Gastroesophageal sphincter (tissue), 4 donors: ENCODE measurements around the gene PLEKHM3. TPM values are rescaled to one million over a fixed set of nuclear protein-coding genes. Genes with fewer than 3 reads are reported as not detected.

Experiments
- ATAC-seq: fragments of 150-250 bp; one replicate; pipeline ENCODE4 v1.9.1; 2016; ENCODE audit warnings: mild to moderate bottlenecking, moderate library complexity
- H3K27ac ChIP-seq, 4 donors: fragments of 200-600 bp; sonication (generic) in 3 of 4; 1 replicate in 3 of 4; 2 replicates in 1 of 4; pipeline ENCODE4 v1.5.1; 2016 to 2019
- H3K27me3 ChIP-seq: fragments of 200-600 bp; sonication (generic); one replicate; pipeline ENCODE4 v1.5.1; 2019
- H3K36me3 ChIP-seq, 2 donors: fragments of 200-600 bp; sonication (generic); one replicate each; pipeline ENCODE4 v1.5.1; 2019; ENCODE audit warnings: control low read depth in 1 of 2
- H3K4me1 ChIP-seq, 3 donors: fragments of 200-600 bp; sonication (generic); 1 replicate in 2 of 3; 2 replicates in 1 of 3; pipeline ENCODE4 v1.5.1; 2016 to 2019; ENCODE audit warnings: control low read depth in 2 of 3
- H3K4me3 ChIP-seq, 2 donors: fragments of 200-600 bp; sonication (generic); one replicate each; pipeline ENCODE4 v1.5.1; 2019; ENCODE audit warnings: mild to moderate bottlenecking in 1 of 2, moderate library complexity in 1 of 2
- H3K9me3 ChIP-seq, 3 donors: fragments of 200-600 bp; sonication (generic); one replicate each; pipeline ENCODE4 v1.5.1; 2017 to 2019; ENCODE audit warnings: control low read depth in 2 of 3
- EP300 ChIP-seq: sonication (generic); formaldehyde crosslinking; IDR thresholded peaks from one replicate; pipeline ENCODE4 v1.6.1; 2017; ENCODE audit warnings: antibody characterized with exemption, mild to moderate bottlenecking
- POLR2A ChIP-seq, 2 donors: fragments of 450-650 bp; IDR thresholded peaks; one replicate each; pipeline ENCODE4 v1.6.1; 2017; ENCODE audit warnings: antibody characterized with exemption in 2 of 2, mild to moderate bottlenecking in 2 of 2, moderate library complexity in 1 of 2
- POLR2AphosphoS5 ChIP-seq: sonication (generic); formaldehyde crosslinking; IDR thresholded peaks from one replicate; pipeline ENCODE4 v1.6.1; 2017; ENCODE audit warnings: antibody characterized with exemption
- WGBS, 2 donors: methylation state at CpG; one replicate each; pipeline ENCODE4 v1.1.5; 2018; ENCODE audit warnings: low coverage in 1 of 2; 5-methylcytosine and 5-hydroxymethylcytosine counted together
- total RNA-seq, 4 donors: library from RNA; depleted of rRNA; stranded (reverse); fragments of >200 nt; gene quantifications; one replicate each; pipeline ENCODE4 v1.1.0, GENCODE V29; 2016
- TF ChIP-seq, protein P1 (sequence below), 4 experiments: fragments of 200-600 bp in 2 of 4; fragments of 450-650 bp in 2 of 4; sonication (generic) in 1 of 4; IDR thresholded peaks; one replicate each; pipeline ENCODE4 v1.5.1; 2017 to 2019; ENCODE audit warnings: antibody characterized with exemption in 4 of 4, mild to moderate bottlenecking in 2 of 4, moderate library complexity in 2 of 4

PLEKHM3 gene
- total RNA-seq, 4 donors from 2014 or later: 21.4 to 35.5 (median 29.7) TPM

- H3K4me3 ChIP-seq: no peak overlapping the region
- no peak for TF ChIP-seq POLR2A (IDR thresholded peaks at IDR 0.05)
- no peak for TF ChIP-seq EP300
- TF ChIP-seq, protein P1, sequence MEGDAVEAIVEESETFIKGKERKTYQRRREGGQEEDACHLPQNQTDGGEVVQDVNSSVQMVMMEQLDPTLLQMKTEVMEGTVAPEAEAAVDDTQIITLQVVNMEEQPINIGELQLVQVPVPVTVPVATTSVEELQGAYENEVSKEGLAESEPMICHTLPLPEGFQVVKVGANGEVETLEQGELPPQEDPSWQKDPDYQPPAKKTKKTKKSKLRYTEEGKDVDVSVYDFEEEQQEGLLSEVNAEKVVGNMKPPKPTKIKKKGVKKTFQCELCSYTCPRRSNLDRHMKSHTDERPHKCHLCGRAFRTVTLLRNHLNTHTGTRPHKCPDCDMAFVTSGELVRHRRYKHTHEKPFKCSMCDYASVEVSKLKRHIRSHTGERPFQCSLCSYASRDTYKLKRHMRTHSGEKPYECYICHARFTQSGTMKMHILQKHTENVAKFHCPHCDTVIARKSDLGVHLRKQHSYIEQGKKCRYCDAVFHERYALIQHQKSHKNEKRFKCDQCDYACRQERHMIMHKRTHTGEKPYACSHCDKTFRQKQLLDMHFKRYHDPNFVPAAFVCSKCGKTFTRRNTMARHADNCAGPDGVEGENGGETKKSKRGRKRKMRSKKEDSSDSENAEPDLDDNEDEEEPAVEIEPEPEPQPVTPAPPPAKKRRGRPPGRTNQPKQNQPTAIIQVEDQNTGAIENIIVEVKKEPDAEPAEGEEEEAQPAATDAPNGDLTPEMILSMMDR (IDR thresholded peaks at IDR 0.05): no peak
- no peak for TF ChIP-seq POLR2AphosphoS5
- WGBS, 2 donors: 51 to 52% methylated on average over 3 of the region's 3 CpGs
- no peaks in the 10 kb centered on the region for H3K9me3 ChIP-seq
- ATAC-seq: no peak
- no peaks in the 10 kb centered on the region for H3K27me3 ChIP-seq
- peaks cover 0 to 3% (median 0%) of the 10 kb centered on the region in 3 donors for H3K4me1 ChIP-seq
- H3K36me3 ChIP-seq: peaks cover 0 to 23% of the 10 kb centered on the region in 2 donors
- no peak overlapping the region for H3K27ac ChIP-seq
Observed at GRCh38 chr2:207995887-207996286, 29.4 kb downstream of the PLEKHM3 start.

DNA sequence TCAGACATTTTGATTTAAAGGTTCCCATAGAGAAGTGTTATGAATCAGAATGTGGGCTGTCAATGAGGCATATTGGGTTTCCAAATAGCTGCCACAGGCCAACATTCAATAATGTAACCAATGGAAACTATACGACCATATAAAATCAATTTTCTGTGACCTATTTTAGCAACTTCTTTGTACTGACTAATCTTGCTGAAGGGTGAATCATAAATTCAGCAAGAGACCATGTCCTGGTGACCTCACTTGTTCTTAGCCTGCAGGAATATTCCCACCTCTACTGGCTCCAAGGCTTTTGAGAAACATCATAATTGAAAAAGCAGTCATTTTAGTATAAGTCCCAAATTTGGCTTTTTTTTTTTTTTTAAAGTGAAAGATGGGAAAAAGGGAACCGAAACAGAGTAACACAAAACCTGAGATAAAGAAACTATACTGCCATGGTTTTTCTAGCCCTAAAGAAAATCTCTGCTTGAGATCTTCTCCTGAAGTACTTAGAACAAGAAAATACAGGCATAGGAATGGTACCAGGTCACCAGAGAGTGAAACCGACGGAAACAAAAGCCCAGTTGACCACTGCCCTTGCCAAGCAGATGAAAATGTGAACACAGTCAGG is 32.1 kb downstream of the PLEKHM3 start:
- Histone ChIP-seq H3K27me3 (no peaks in the 10 kb centered on the region), H3K4me1 (peaks cover 0 to 3% (median 0%) of the 10 kb centered on the region in 3 donors), H3K4me3 (no peak overlapping the region), H3K9me3 (no peaks in the 10 kb centered on the region), H3K36me3 (no peaks in the 10 kb centered on the region), H3K27ac (no peak overlapping the region)
- no peak for ATAC-seq
- TF ChIP-seq POLR2AphosphoS5 (no peak), POLR2A (IDR thresholded peaks at IDR 0.05) (no peak), EP300 (no peak)
- TF ChIP-seq, protein P1 (IDR thresholded peaks at IDR 0.05): no peak
- 82 to 83% methylated on average over 4 of the region's 4 CpGs for WGBS, 2 donors

GRCh38 chr2:207991944-207992343 is 33.4 kb downstream of the PLEKHM3 start:
- no peaks in the 10 kb centered on the region for H3K36me3 ChIP-seq
- H3K9me3 ChIP-seq: no peaks in the 10 kb centered on the region
- ATAC-seq: no peak
- H3K4me1 ChIP-seq: peaks cover 0 to 3% (median 0%) of the 10 kb centered on the region in 3 donors
- H3K27me3 ChIP-seq: no peaks in the 10 kb centered on the region
- TF ChIP-seq, protein P1 (IDR thresholded peaks at IDR 0.05): no peak
- TF ChIP-seq EP300 (no peak), POLR2A (IDR thresholded peaks at IDR 0.05) (no peak)
- no peak overlapping the region for H3K4me3 ChIP-seq
- no peak overlapping the region for H3K27ac ChIP-seq
- 83 to 100% methylated on average over 1 of the region's 1 CpG for WGBS, 2 donors

- H3K27ac ChIP-seq: no peak overlapping the region
- H3K4me1 ChIP-seq: no peaks in the 10 kb centered on the region
- TF ChIP-seq, protein P1 (IDR thresholded peaks at IDR 0.05): no peak
- no peak for TF ChIP-seq POLR2AphosphoS5
- no peak for TF ChIP-seq POLR2A (IDR thresholded peaks at IDR 0.05)
- TF ChIP-seq EP300: no peak
- H3K9me3 ChIP-seq: no peaks in the 10 kb centered on the region
- H3K36me3 ChIP-seq: no peaks in the 10 kb centered on the region
- ATAC-seq: no peak
- no peaks in the 10 kb centered on the region for H3K27me3 ChIP-seq
- H3K4me3 ChIP-seq: no peak overlapping the region
Observed at GRCh38 chr2:207990784-207991183, 34.5 kb downstream of the PLEKHM3 start.

GRCh38 chr2:207988975-207989374 is 36.4 kb downstream of the PLEKHM3 start:
- Histone ChIP-seq H3K27ac (no peak overlapping the region), H3K4me1 (no peaks in the 10 kb centered on the region), H3K27me3 (no peaks in the 10 kb centered on the region), H3K9me3 (no peaks in the 10 kb centered on the region), H3K4me3 (no peak overlapping the region), H3K36me3 (no peaks in the 10 kb centered on the region)
- WGBS, 2 donors: 86 to 100% methylated on average over 2 to 3 of the region's 3 CpGs
- no peak for ATAC-seq
- TF ChIP-seq POLR2A (IDR thresholded peaks at IDR 0.05) (no peak), EP300 (no peak), POLR2AphosphoS5 (no peak)
- TF ChIP-seq, protein P1 (IDR thresholded peaks at IDR 0.05): no peak
